NCI-H446 treated with DMSO at 0.1 percent for 48 hours (cell line): ENCODE measurements around the gene TSPAN5.
"Not testable (repeated sequence)": the region's sequence is repeated elsewhere in the genome, so short reads cannot be mapped to it uniquely, and the experiment has no call there.

Experiments used
- DNase-seq: peaks from one replicate; lab custom pipeline; 2025; lab: John Stamatoyannopoulos, UW

Gene TSPAN5

DNA sequence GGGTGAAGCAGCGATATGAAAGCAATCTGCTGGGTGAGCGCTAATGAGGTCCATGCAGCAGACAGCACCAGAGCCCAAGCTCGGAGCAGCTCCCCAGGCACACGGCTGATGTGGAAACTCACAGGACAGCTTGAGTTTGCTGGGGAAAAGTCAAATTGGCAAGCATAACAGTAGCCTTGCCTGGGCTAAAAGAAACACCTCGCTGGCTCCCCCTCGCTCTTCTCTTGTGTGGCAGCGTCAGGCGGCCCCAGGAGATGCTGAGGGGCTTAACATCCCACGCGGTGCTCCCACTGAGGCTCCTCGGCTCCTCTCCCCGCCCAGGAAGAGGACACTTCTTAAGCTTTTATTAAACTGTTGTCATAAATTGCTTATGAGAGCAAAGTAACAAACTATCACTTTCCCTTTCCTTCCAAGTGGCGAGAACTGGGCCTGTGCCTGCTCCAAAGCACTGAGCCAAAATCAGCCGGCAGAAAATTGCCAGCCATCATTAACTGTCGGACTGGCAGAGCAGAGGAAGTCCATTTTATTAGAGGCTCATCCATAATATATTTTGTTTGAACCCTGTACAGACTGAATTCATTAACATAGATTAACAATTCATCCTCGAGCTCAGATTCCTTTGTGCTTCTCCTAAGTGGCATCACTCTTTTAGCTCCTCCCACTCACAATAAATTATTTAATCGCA, 111.4 kb downstream of the TSPAN5 start:
- peak; percentile 74 for DNase-seq

DNA sequence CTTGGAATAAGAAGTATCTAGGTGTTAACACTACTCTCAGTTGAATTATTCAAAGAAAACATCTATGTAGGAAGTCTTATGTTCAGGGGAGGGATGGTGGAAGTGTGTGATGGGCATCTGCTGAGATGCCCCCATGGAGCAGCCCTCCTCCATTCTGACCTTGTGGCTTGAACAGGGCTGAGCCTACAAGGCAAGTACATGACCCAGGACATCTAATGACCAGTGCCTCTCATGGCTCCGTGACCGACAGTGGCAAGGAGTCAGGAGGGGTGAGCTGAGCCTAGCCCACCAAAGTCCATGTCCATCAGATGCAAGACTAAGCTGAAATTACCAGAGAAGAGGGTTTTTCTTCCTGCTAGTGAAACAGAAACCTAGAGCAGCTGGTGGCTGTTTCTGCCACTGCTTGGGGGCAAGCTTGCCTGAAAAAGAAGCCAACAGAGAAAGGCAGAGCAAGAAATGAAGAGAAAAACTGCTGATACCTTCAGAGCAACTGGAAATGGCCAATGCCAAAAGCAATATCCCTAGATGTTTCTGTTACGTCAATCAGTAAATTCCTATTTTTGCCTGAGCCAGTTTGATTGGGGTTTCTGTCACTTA, 113.5 kb downstream of the TSPAN5 start:
- DNase-seq, result peak; percentile 27

DNA sequence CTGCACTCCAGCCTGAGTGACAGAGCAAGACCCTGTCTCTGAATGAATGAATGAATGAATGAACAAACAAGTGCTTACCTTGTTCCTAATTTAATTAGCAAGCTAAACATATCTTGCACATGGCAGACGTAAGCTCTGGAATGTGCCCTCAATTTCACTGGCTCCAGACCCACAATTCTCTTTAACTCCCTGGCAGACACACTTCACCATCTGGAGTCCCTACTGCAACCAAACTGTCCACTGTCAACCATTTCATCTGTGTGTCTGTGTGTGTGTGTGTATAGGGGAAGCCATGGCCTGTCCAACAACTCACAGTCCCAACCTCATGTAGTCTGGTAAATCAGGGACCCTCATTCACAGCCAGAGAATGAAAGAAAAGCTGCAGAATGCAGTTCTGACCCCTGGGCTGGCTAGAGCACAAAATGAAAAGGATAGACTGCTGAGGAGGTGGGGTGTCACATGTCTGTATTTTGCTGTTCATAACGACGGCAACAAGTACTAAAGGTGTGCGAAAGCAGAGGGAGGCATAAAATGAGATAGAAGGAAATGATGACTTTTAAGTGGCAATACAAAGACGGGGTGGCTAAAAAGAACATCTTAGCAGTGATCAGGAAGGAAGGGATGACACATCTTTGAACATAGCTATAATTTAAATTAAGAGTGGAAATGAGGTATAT, 114.1 kb downstream of the TSPAN5 start:
- peak; percentile 61 for DNase-seq

DNA sequence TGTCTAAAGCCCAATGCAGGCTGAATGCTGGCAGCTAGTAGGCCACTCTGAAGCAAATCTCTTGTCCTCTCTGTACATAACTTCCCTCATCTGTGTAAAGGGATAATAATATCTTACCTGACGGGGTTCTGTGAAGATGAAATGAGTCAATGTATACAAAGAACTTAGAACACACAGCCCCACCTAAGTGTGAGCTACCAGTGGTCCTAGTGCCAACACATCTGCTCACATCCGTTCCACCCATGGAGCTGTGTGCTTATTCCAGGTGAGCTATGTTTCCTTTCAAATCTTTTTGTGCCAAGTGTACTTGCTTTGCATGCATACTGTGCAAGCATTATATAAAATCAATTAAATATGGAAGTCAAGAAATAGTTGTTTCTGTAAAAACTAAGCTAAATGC, 116.4 kb downstream of the TSPAN5 start:
- no peak for DNase-seq

DNA sequence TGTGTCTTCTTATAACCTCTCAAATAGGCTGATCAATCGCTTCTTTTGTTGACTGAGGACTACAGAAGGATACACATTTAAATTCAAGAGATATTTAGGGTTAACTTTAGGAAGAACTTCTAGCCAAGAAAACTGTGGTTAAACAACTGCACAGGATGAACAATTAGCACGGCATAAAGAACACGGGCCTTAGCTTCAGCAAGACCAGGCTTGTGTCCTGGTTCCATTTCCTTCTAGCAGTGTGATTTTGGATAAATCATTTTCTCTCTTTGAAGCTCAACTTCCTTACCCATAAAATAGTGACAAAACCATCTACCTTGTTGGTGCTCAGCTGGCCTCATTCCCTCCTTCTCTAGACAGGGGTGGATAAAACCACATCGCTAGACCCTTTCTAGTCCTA, 117.6 kb downstream of the TSPAN5 start:
- DNase-seq, result no peak

DNA sequence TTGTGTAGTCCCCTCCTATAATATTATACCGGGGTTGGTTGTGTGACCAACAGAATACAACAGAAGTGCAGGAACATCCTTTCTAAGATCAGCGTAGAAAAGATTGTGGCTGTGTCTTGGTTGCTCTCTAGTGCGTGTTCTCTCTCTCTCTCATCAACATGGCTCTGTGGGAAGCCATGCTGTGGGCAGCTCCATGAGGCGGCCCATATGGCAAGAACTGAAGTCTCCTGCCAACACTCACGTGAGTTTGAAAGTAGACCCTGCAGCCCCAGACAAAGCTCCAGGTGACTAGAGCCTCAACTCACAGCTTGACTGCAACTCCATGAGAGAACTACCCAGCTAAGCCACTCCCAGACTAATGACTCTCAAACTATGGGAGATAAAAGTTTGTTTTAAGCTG, 118.7 kb downstream of the TSPAN5 start:
- DNase-seq, result no peak

DNA sequence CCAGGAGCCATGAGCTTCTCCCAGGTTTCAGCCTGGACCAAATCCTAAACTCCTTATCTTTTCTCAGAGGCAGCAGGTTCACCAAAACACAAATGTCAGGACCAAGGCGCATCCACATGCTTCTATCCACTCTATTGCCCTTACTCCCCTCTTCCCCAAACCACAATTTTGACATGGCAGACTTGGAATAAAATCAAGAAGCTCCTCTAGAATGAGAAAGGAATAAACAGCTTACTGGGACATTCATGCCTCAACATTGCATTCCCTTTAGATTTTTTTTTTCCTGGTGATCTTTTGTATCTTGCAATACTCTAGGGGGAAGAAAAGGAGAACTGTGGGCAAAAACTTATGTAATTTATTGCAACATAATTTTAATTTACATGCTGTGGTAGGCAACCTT, 119.1 kb downstream of the TSPAN5 start:
- DNase-seq, result no peak

DNA sequence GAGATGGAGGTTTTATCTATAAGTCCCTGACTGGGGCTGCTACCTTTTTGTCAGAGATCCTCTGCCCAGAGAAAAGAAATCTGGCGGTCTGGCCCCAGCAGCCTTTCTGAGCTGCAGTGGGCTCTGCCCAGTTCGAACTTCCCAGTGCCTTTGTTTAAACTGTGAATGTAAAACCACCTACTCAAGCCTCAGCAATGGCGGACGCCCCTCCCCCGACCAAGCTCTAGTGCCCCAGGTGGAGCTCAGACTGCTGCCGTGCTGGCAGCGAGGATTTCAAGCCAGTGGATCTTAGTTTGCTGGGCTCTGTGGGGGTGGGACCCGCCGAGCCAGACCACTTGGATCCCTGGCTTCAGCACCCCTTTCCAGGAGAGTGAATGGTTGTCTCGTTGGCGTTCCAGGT, 121.8 kb downstream of the TSPAN5 start:
- DNase-seq, result no peak

DNA sequence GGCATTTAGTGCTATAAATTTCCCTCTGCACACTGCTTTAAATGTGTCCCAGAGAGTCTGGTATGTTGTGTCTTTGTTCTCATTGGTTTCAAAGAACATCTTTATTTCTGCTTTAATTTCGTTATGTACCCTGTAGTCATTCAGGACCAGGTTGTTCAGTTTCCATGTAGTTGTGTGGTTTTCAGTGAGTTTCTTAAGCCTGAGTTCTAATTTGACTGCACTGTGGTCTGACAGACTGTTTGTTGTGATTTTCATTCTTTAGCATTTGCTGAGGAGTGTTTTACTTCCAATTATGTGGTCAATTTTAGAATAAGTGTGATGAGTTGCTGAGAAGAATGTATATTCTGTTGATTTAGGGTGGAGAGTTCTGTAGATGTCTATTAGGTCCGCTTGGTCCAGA, 124.3 kb downstream of the TSPAN5 start:
- DNase-seq, result not testable (repeated sequence)

DNA sequence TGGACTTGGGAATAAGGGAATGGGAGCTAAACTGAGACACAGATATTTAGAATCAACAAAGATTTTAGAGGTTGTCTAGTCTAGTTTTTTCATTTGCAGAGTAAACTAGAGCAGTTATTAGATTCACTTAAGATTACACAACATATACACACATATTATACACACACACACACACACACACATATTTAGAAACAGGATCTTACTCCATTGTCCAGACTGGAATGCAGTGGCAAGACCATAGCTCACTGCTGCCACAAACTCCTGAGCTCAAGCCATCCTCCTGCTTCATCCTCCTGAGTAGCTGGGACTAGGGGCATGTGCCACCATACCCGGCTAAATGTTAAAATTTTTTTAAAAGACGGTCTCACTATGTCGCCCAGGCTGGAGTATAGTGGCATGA, 127.8 kb downstream of the TSPAN5 start:
- DNase-seq, result no peak

DNA sequence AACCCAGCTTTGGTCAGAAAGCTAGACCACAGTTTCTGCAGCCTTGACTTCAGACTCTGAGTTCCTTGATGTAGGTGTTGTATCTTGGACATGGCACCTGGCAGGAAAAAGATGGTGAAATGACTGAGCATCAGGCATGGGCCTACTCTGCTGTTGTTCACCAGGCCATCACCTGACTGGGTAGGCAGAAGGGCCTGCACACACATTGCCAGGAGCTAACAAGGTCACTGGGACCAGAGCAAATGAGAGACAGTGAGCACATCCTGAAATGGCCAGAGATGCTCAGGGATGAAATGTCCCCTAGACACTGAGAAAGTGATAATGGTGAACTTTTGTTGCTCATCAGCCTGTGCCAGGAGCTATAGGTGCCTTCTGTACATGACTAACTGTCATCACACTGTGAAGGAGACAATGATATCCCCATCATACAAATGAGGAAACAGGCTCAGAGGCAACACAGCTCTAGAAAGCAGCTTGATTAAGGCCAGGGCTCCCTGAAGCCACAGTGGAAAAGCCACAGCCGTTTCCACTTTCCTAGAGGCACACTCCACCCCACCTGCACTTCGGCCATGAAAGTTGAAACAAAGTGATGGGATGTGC, 128.3 kb downstream of the TSPAN5 start:
- DNase-seq, result no peak

DNA sequence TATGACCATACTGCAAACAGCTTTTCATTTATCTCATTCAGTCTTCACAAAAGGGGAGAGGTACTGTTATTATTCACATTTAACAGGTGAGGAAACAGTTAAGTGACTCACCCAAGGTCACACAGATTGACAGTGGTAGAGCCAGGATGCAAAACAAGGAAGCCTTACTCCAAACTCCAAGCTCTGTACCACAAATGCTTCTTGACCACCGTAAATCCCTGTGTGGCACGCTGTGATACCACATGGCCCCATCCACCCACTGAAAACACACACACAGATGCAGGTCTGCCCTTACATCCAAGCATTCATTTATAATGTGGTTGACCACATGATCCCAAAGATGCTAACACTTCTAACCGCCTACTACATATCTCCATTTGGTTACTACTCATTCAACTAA, 129.5 kb downstream of the TSPAN5 start:
- DNase-seq, result no peak

DNA sequence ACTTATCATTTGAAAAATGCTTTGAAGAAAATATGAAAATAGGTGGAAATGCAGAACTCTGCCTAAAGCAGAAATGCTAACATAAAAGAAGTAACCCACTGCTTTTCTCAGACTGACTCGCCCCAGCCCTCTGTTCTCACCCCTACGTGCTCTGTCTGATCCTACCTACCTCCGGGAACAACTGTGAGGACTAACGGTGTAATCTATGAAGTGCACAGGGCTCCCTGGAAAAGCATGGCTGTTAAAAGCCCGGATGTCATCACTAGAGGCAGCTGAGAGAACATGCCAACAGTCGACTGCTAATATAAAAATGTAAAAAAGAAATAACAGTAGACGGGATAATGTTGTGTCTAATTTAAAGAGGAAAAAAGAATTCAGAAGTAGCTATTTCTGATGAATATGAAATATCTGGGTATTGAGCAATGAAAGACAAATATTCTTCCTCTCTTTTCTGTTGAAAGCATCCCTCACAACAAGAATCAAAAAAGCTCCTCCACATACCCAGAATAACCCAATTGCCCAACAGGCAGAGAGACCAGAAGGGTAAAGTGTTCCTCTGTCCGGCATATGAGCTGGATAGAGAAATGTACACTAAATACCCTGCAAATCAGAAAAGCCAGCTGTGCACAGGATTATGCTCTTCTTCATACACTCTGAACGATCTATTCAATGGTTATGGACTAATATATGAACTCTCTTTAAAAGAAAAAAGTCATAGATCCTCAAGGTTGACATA, 130.7 kb downstream of the TSPAN5 start:
- no peak for DNase-seq

DNA sequence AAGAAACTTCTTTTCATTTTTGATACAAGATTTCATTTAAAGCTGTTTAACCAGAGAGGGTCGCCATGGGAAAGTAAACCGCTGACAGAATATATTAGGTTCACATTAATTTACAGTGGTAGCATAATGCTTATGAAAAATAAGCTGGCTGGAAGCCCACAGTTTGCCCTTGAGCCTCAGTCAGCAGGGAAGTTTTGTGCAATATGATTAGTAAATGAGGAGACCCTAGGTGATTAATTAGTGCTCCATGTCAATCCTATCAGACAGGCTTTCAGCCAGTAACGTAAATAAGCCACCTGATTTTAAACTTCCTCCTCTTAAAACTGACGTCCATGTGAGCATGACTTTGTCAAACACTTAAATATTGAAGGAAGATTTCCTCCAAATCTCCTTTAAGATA, 134.2 kb downstream of the TSPAN5 start:
- DNase-seq, result no peak

DNA sequence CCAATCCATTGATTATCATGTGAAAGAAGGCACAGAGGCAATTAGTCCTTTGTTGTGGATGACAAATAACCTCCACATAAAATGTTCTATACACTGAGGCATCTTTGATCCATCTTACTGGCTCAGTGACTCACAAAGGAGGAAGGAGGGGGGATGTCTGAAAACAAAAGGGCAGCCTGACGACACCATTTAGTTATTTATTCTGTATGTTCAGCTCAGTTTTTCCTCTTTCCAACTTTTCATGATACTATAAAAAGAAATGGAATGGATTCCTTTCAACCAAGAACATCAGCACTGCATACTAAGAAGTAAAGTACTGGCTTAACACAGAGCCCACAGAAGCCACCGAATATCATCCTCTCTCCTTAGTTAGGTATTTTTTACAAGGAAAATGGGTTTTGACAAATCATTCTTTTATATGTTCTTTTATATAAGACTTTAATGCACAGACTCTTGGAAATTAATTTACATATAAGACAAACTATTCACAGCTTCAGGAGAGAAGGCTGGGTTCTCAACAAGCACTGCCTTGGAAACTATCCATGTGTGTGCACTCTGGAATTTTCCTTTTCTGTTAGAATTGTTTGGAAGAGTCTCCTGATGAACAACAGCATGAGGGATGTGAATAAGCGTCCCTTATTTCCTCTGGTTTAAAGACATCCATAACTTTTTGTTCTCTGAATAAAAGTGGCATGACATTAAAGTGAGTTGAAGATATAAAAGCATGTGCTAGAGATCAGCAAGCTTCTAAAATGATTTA, 135.6 kb downstream of the TSPAN5 start:
- DNase-seq, result no peak

DNA sequence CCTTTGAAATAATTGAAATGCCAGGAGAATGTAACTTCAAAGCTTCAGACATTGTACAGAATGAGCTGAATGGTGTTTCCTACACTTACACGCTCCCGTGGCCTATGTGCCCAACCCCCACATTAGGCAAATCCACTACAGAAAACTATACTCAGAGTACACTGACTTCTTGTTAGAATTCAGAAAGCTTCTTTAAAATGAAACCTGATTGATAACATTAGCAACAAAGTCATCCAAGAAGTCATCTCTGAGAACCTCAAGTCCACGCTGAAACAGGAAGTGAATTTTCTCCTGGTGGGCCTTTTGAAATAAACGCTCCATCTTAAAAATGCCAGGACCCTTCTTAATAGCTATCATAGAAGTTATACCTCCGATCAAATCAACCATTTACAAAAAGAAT, 136.3 kb downstream of the TSPAN5 start:
- DNase-seq, result no peak

DNA sequence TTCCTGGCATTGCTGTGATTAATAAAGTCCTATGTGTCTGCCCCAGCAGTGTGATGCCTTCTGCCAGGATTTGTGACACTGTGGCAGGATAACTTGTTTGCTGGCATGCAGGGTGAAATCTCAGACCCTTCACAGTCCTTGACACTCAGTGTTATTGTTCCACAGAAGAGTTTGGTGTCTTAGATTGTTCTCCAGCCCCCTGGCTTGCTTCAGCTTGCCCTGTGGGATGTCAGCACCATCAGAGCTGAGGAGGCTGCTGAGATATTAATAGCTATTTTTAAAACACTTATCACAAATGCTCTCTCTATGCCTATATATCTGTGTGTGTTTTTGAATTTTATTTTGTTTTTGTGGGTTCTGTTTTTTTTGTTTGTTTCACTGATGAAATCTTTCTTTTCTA, 136.9 kb downstream of the TSPAN5 start:
- no peak for DNase-seq

DNA sequence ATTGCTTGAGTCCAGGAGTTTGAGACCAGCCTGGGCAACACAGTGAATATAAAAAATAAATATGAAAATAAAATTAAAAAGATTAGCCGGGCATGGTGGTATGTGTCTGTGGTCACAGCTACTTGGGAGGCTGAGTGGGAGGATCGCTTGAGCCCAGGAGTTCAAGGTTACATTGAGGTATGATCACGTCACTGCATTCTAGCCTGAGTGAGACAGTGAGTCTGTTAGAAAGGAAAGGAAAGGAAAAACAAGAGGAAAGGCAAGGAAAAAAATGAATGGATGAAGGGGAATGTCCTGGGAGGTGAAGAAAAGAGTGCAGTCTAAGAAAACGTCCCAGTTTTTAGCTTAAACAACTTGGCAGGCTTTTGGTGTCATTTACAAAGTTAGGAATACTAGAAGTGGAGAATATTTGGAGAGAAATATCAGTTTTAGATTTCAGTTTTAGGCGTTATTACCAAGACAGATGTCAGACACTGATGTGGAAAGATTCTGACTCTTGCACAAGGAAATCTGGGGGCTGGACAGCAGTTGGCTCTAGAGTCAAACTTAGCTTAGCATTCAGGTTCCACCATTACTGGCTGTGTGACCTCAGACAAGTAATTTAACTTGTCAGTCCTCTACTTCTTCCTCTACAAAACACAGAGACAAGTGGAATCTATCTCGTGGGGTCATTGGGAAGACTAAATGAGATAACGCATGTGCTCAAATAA, 139.0 kb downstream of the TSPAN5 start:
- DNase-seq, result no peak

DNA sequence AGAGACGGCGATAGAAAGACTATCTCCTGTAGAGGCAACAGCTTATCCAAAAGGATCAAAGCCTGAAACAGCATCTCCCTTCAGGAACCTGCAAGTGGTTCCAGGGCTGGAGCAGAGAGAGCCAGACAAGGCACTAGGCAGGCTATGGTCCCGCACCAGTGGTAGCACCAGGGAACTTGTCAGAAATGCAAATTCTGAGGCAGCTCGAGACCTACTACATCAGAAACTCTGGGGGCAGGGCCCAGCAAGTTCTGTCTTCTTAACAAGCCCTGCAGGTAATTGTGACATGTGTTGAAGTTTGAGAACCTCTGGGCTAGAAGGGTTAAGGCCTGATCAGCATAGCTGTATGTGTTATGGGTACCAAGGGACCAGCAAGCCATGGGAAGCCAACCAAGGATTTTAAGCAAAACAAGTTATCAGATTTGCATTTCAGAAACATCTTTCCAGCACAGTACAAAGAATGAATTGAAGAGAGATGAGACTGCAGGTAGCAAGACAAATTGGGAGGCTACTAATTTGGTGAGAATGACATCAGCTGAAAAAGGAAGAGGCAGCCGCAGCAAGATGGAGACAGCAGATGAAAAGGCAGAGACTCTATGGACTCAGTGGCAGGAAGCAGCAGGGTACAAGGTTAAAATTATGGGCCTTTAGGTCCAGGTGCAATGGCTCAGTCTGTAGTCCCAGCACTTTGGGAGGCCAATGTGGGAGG, 139.7 kb downstream of the TSPAN5 start:
- no peak for DNase-seq

DNA sequence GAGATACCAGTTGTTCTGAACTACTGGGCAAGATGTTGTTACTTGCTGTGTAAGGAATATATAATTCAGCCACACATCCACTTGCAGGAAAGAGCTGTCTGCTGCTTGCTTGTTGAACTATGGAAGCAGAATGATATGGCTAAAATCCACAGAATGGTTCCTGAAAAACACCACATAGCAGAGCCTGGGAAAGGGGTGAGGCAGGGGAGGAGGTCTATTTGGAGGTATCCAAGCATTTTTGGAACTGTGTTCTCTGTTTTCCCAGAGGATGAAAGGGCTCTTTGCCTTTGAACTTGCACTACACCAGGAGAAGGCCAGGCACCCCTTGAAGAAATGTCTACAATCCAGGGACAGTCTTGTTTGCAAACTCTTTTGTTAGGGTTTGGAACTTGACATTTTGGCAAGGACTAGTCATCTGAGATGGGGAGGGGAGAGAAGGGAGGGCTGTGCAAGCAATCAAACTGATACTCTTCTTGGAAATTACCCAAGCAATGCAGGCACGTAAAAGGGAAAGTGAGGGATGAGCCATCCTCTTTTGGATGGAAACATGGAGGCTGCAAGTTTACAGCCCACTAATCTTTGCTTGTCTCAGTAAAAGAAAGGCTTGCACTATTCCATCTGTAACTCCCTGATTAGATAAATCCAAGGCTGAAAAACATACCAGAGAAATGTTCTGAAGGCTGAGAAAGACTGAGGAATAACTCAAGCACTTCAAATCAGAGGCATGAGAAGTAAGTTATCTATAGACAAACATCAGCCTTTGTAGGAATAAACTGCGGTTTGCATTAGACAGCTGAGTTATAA, 141.0 kb downstream of the TSPAN5 start:
- no peak for DNase-seq
